ENCODE results near the gene NTSR1.

GRCh38 chr20:62785393-62785792 is 76.8 kb downstream of the NTSR1 start:
- TF ChIP-seq POLR2A (IDR thresholded peaks at IDR 0.05; ENCODE audit: low read depth, low read length), result no peak
- no peak for TF ChIP-seq POLR2AphosphoS5 (IDR thresholded peaks at IDR 0.05; ENCODE audit: low read depth, low read length)

All from GM12891 (cell line).